HepG2 (cell line): ENCODE data around the gene TEX9. TPM values are rescaled to one million over a fixed set of nuclear protein-coding genes. Genes with fewer than 3 reads are reported as not detected.
A peak's percentile ranks its signal among the peaks of the same experiment; 100 is the strongest.

Experiments
- ATAC-seq: fragments of 200-7000 bp; cut with Tn5 transposase; 3 replicates; pipeline ENCODE4 v1.9.1; 2020; ENCODE audit warnings: mild to moderate bottlenecking, moderate library complexity
- Bru-seq: library from RNA; stranded (reverse); fragments of 400-500 nt; gene quantifications from one replicate; lab custom pipeline; 2021; lab: Mats Ljungman, UMichigan
- BruChase-seq, 2 experiments: library from RNA; stranded (reverse); fragments of 400-500 nt; gene quantifications; one replicate each; lab custom pipeline; 2021; lab: Mats Ljungman, UMichigan
- BruUV-seq: library from RNA; stranded (reverse); fragments of 400-500 nt; replicated peaks from 2 replicates; lab custom pipeline; 2021; lab: Mats Ljungman, UMichigan
- CTCF ChIA-PET: fragments of 300-600 bp; formaldehyde crosslinking; extraction: SDS; loops from one replicate; lab custom pipeline; 2021; ENCODE audit warnings: low total read pairs, inconsistent platforms, low intra/inter-chr PET ratio; lab: Yijun Ruan, JAX
- POLR2A ChIA-PET: fragments of 350-600 bp; sonication (Branson Sonifier 250); formaldehyde crosslinking; loops from one replicate; lab custom pipeline; 2020; ENCODE audit warnings: antibody characterized with exemption, inconsistent platforms; lab: Yijun Ruan, JAX
- DNase-seq: peaks from one replicate; pipeline ENCODE4 v3.0.0-alpha.2; 2015; ENCODE audit warnings: low spot score
- FAIRE-seq: peaks from 3 replicates; lab custom pipeline; 2011; peaks lifted over from hg19 to GRCh38; lab: Jason Lieb, UNC
- H2AFZ ChIP-seq: one replicate; pipeline ENCODE4 v1.6.1; 2011; ENCODE audit warnings: low read length, inconsistent platforms
- H3K27ac ChIP-seq: fragments of 300-600 bp; 3 replicates; pipeline ENCODE4 v1.8.0; 2011; ENCODE audit warnings: mixed run types, mild to moderate bottlenecking, mixed read lengths, low read length, inconsistent platforms; ENCODE audit not compliant: insufficient read depth; ENCODE audit errors: extremely low read length
- H3K27me3 ChIP-seq, 2 experiments: fragments of 200-600 bp in 1 of 2; 2 replicates in 1 of 2; 3 replicates in 1 of 2; pipeline versions ENCODE4 v1.6.0 to v1.8.0; 2011; ENCODE audit warnings: low read length in 2 of 2, mild to moderate bottlenecking in 2 of 2, moderate library complexity in 2 of 2, inconsistent platforms in 1 of 2; ENCODE audit not compliant: insufficient read depth in 2 of 2, control insufficient read depth in 1 of 2
- H3K36me3 ChIP-seq, 2 experiments: fragments of 200-600 bp in 1 of 2; replicated peaks in 1 of 2; 2 replicates in 1 of 2; 3 replicates in 1 of 2; pipeline versions ENCODE4 v1.5.1 to v1.8.0; 2011; ENCODE audit warnings: low read length in 2 of 2, inconsistent platforms in 1 of 2; ENCODE audit not compliant: insufficient read depth in 2 of 2, control insufficient read depth in 1 of 2
- H3K4me1 ChIP-seq: 2 replicates; pipeline ENCODE4 v1.5.1; 2012; ENCODE audit warnings: low read length, inconsistent platforms; ENCODE audit not compliant: insufficient read depth
- H3K4me2 ChIP-seq: 2 replicates; pipeline ENCODE4 v1.6.0; 2011; ENCODE audit warnings: low read depth, low read length, inconsistent platforms
- H3K4me3 ChIP-seq, 3 experiments: fragments of 200-600 bp in 1 of 3; sonication (generic), shearing (Covaris generic) in 1 of 3; replicated peaks in 1 of 3; 2 replicates each; pipeline ENCODE4 v1.5.1; 2011 to 2016; ENCODE audit warnings: low read length in 3 of 3, inconsistent platforms in 2 of 3, low read depth in 2 of 3, mild to moderate bottlenecking in 2 of 3, control low read depth in 1 of 3, mixed read lengths in 1 of 3; ENCODE audit not compliant: insufficient read depth in 1 of 3
- H3K79me2 ChIP-seq: one replicate; pipeline ENCODE4 v1.6.1; 2011; ENCODE audit warnings: low read length, inconsistent platforms; ENCODE audit not compliant: insufficient read depth
- H3K9ac ChIP-seq: 2 replicates; pipeline ENCODE4 v1.6.0; 2011; ENCODE audit warnings: mild to moderate bottlenecking, low read depth, low read length, inconsistent platforms; ENCODE audit not compliant: insufficient read depth
- H3K9me3 ChIP-seq: 2 replicates; pipeline ENCODE4 v1.5.1; 2012; ENCODE audit warnings: mild to moderate bottlenecking, low read length
- H4K20me1 ChIP-seq: 2 replicates; pipeline ENCODE4 v1.6.0; 2011; ENCODE audit warnings: inconsistent platforms, mild to moderate bottlenecking, low read length, moderate library complexity; ENCODE audit not compliant: insufficient read depth
- CBFB ChIP-seq: sonication (generic); formaldehyde crosslinking; IDR thresholded peaks from 2 replicates; pipeline ENCODE4 v1.4.0; 2020; ENCODE audit warnings: missing genetic modification reagents
- FOXA3 ChIP-seq: IDR thresholded peaks from 2 replicates; pipeline ENCODE4 v1.6.1; 2016; ENCODE audit warnings: missing genetic modification reagents, missing compliant biosample characterization
- KDM6A ChIP-seq: IDR thresholded peaks from 2 replicates; pipeline ENCODE4 v1.6.1; 2016; ENCODE audit warnings: low read depth
- MYC ChIP-seq: sonication (generic); formaldehyde crosslinking; IDR thresholded peaks from 2 replicates; pipeline ENCODE4 v1.9.0; 2021; ENCODE audit warnings: missing genetic modification reagents, borderline replicate concordance
- PAWR ChIP-seq: sonication (generic); formaldehyde crosslinking; IDR thresholded peaks from 2 replicates; pipeline ENCODE4 v1.4.0; 2020; ENCODE audit warnings: missing genetic modification reagents, mild to moderate bottlenecking, borderline replicate concordance
- USF2 ChIP-seq, 2 experiments: sonication (generic) in 1 of 2; formaldehyde crosslinking in 1 of 2; IDR thresholded peaks; 2 replicates each; pipeline versions ENCODE4 v1.5.1 to v1.6.1; 2011 to 2020; ENCODE audit warnings: borderline replicate concordance in 1 of 2, low read depth in 1 of 2, low read length in 1 of 2, mild to moderate bottlenecking in 1 of 2, missing genetic modification reagents in 1 of 2, moderate library complexity in 1 of 2
- ZFY ChIP-seq: sonication (generic); formaldehyde crosslinking; IDR thresholded peaks from 2 replicates; pipeline ENCODE4 v1.4.0; 2020; ENCODE audit warnings: missing genetic modification reagents
- ZIK1 ChIP-seq: sonication (generic); formaldehyde crosslinking; IDR thresholded peaks from 2 replicates; pipeline ENCODE4 v1.5.0; 2020; ENCODE audit warnings: mild to moderate bottlenecking, low read depth, missing genetic modification reagents, borderline replicate concordance
- ZNF550 ChIP-seq: sonication (generic); formaldehyde crosslinking; IDR thresholded peaks from 2 replicates; pipeline ENCODE4 v1.4.0; 2020; ENCODE audit warnings: mild to moderate bottlenecking, missing genetic modification reagents, borderline replicate concordance
- ZNF75D ChIP-seq: sonication (generic); formaldehyde crosslinking; IDR thresholded peaks from 2 replicates; pipeline ENCODE4 v1.8.1; 2023; ENCODE audit warnings: missing genetic modification reagents, mild to moderate bottlenecking, borderline replicate concordance
- ZNF781 ChIP-seq: sonication (generic); formaldehyde crosslinking; IDR thresholded peaks from 2 replicates; pipeline ENCODE4 v1.5.1; 2020; ENCODE audit warnings: borderline replicate concordance, mild to moderate bottlenecking, missing genetic modification reagents; ENCODE audit errors: not compliant biosample characterization
- WGBS: methylation state at CpG from one replicate; pipeline ENCODE4 v1.1.6; 2017; ENCODE audit warnings: low lambda C conversion rate; 5-methylcytosine and 5-hydroxymethylcytosine counted together
- in situ Hi-C: cut with HindIII; loops from 2 replicates; pipeline ENCODE4 v1.10.0; 2017; ENCODE audit warnings: low pct_unique_long_range_greater_than_20kb; ENCODE audit not compliant: extremely low pct_ligation_motif_present
- intact Hi-C: fragments of 100-400 bp; cut with micrococcal nuclease; formaldehyde crosslinking; loops from one replicate; pipeline ENCODE4 v1.10.0; 2022; ENCODE audit not compliant: unreplicated experiment
- long read RNA-seq, 2 experiments: library from RNA in 1 of 2; library from polyadenylated mRNA in 1 of 2; stranded (forward) in 1 of 2; unstranded in 1 of 2; transcript quantifications; one replicate each; pipeline ENCODE4 v2.0.0, GENCODE V29; 2019 to 2022
- polyA minus RNA-seq, 3 experiments: library from RNA; depleted of rRNA, polyadenylated mRNA; stranded (reverse); fragments of >200 nt; gene quantifications; 2 replicates each; pipeline ENCODE4 v1.2.3, GENCODE V29; 2011; ENCODE audit warnings: low replicate concordance in 1 of 3
- polyA plus RNA-seq, 8 experiments: library from polyadenylated mRNA; depleted of rRNA in 3 of 8; stranded (reverse) in 7 of 8; unstranded in 1 of 8; fragments of >200 nt; fragmentation: Illumina TruSeq in 4 of 8; extraction: Trizol in 4 of 8; gene quantifications; 2 replicates each; pipeline versions ENCODE4 v1.2.1 to v1.2.3, GENCODE V29; 2011 to 2016; ENCODE audit warnings: low read depth in 4 of 8, missing spikeins in 1 of 8, mixed read lengths in 1 of 8; ENCODE audit not compliant: insufficient read depth in 1 of 8
- total RNA-seq, 5 experiments: library from RNA; depleted of rRNA; stranded (reverse); fragments of >200 nt; fragmentation: Illumina TruSeq; extraction: Trizol; gene quantifications; 2 replicates each; pipeline ENCODE4 v1.2.3, GENCODE V29; 2016; ENCODE audit warnings: low read depth in 1 of 5
- TF ChIP-seq, protein P1 (sequence below): IDR thresholded peaks from 2 replicates; pipeline ENCODE4 v1.6.1; 2012; ENCODE audit warnings: low read length, improper control_type of control experiment

TEX9 gene
- total RNA-seq (2016; rRNA removed; fragmentation: Illumina TruSeq; extraction: Trizol) (6.9 and 7.2 TPM in 2 replicates), polyA plus RNA-seq (2011; rRNA removed) (0.65 and 0.82 TPM in 2 replicates), polyA minus RNA-seq (2011; rRNA and poly(A)+ RNA removed; ENCODE audit: low replicate concordance) (2.0 and 12.1 TPM in 2 replicates), Bru-seq, nascent RNA (percentile 46 among the genes with signal in this experiment), BruChase-seq, experiment 1, labeled RNA remaining after a 6-hour chase (percentile 44 among the genes with signal in this experiment), BruChase-seq, experiment 2, labeled RNA remaining after a 2-hour chase (percentile 52 among the genes with signal in this experiment)
- 9.1 and 10.2 TPM in 2 replicates for total RNA-seq (2016; cell fraction: cytosol; rRNA removed; fragmentation: Illumina TruSeq; extraction: Trizol; ENCODE audit: low read depth)
- total RNA-seq (2016; cell fraction: insoluble cytoplasmic fraction; rRNA removed; fragmentation: Illumina TruSeq; extraction: Trizol): 6.8 and 6.9 TPM in 2 replicates
- 4.8 and 5.3 TPM in 2 replicates for total RNA-seq (2016; cell fraction: membrane; rRNA removed; fragmentation: Illumina TruSeq; extraction: Trizol)
- total RNA-seq (2016; cell fraction: nucleus; rRNA removed; fragmentation: Illumina TruSeq; extraction: Trizol): 13.3 and 15.8 TPM in 2 replicates
- 0.46 TPM in 2 replicates for polyA plus RNA-seq (2011; cell fraction: cytosol; rRNA removed)
- polyA plus RNA-seq (2011; cell fraction: nucleus; rRNA removed): 1.4 and 1.6 TPM in 2 replicates
- 1.5 and 2.3 TPM in 2 replicates for polyA plus RNA-seq (2012)
- polyA plus RNA-seq (2016; cell fraction: cytosol; fragmentation: Illumina TruSeq; extraction: Trizol; ENCODE audit: low read depth): 0.65 and 0.96 TPM in 2 replicates
- polyA plus RNA-seq (2016; cell fraction: insoluble cytoplasmic fraction; fragmentation: Illumina TruSeq; extraction: Trizol; ENCODE audit: low read depth): 8.6 and 9.1 TPM in 2 replicates
- 1.9 and 2.3 TPM in 2 replicates for polyA plus RNA-seq (2016; cell fraction: membrane; fragmentation: Illumina TruSeq; extraction: Trizol; ENCODE audit: low read depth)
- polyA plus RNA-seq (2016; cell fraction: nucleus; fragmentation: Illumina TruSeq; extraction: Trizol; ENCODE audit: insufficient read depth, low read depth): 7.3 and 7.5 TPM in 2 replicates
- 0.44 and 0.79 TPM in 2 replicates for polyA minus RNA-seq (2011; cell fraction: cytosol; rRNA and poly(A)+ RNA removed)
- polyA minus RNA-seq (2011; cell fraction: nucleus; rRNA and poly(A)+ RNA removed): 14.3 and 23.4 TPM in 2 replicates
- long read RNA-seq, experiment 1, partial matches to known transcripts: 1 of 1 reads
- long read RNA-seq, experiment 1, other reads (novel, unspliced or antisense): 0 of 1 reads
- long read RNA-seq, experiment 2, partial matches to known transcripts: 0 of 3 reads
- long read RNA-seq, experiment 2, other reads (novel, unspliced or antisense): 3 of 3 reads

DNA sequence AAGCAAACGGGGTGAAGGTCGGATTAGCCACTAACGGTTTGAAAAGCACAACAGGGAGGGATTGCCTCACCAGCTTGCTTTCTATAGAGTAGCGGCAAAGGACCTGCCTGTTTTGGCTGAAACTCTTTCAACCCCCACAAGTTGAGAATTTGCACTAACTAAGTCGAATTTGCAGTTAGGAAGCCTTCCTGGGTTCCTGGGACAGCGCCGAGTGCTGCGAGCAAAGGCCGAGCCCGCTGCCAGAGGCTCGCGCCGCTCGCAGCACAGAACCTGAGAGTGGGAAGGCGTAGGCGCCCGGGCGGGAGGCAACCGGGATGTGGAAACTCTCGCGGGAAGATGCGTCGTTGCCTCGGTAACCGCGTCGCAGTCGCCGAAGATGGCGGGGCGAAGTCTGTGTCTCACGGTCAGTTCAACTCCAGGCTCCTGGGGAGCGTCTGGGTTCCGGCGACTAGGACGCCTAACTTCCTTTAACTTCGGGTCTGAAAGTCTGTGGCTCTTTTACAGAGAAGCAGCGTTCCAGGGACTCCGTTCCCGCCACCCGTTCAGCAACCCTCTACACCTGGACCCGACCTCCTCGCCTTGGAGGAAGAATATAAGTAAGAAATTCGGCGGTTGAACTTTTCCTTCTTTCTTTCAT lies at the start of gene TEX9:
TSS of gene TEX9 (plus strand) at position 352 of the 637 bp plus-strand sequence. CDS start at position 377, 25 bp downstream.
- in situ Hi-C loops (no loop called here), intact Hi-C loops (no loop called here)
- TF ChIP-seq ZNF75D (CRISPR knock-in tag) (no peak), ZFY (CRISPR knock-in tag) (peak; percentile 50; the same call in 1 of the 2 replicates), PAWR (CRISPR knock-in tag) (no peak), USF2 (IDR thresholded peaks at IDR 0.05; ENCODE audit: low read depth, low read length) (no peak), USF2 (CRISPR knock-in tag; IDR thresholded peaks at IDR 0.05; ENCODE audit: borderline replicate concordance) (no peak), ZNF781 (no peak), CBFB (no peak), ZNF550 (CRISPR knock-in tag) (no peak), FOXA3 (CRISPR knock-in tag) (no peak), ZIK1 (CRISPR knock-in tag) (no peak), MYC (CRISPR knock-in tag) (no peak; the same call in 1 of the 2 replicates), KDM6A (CRISPR knock-in tag) (no peak)
- TF ChIP-seq, protein P1, sequence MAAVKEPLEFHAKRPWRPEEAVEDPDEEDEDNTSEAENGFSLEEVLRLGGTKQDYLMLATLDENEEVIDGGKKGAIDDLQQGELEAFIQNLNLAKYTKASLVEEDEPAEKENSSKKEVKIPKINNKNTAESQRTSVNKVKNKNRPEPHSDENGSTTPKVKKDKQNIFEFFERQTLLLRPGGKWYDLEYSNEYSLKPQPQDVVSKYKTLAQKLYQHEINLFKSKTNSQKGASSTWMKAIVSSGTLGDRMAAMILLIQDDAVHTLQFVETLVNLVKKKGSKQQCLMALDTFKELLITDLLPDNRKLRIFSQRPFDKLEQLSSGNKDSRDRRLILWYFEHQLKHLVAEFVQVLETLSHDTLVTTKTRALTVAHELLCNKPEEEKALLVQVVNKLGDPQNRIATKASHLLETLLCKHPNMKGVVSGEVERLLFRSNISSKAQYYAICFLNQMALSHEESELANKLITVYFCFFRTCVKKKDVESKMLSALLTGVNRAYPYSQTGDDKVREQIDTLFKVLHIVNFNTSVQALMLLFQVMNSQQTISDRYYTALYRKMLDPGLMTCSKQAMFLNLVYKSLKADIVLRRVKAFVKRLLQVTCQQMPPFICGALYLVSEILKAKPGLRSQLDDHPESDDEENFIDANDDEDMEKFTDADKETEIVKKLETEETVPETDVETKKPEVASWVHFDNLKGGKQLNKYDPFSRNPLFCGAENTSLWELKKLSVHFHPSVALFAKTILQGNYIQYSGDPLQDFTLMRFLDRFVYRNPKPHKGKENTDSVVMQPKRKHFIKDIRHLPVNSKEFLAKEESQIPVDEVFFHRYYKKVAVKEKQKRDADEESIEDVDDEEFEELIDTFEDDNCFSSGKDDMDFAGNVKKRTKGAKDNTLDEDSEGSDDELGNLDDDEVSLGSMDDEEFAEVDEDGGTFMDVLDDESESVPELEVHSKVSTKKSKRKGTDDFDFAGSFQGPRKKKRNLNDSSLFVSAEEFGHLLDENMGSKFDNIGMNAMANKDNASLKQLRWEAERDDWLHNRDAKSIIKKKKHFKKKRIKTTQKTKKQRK: no peak

More for the DNA sequence above, at the start of gene TEX9:
- no peaks in the 10 kb centered on the region for H3K36me3 ChIP-seq
- ATAC-seq: peak; percentile 100
- no peaks in the 10 kb centered on the region for H3K9me3 ChIP-seq
- DNase-seq: peak; percentile 69
- H4K20me1 ChIP-seq: no peaks in the 10 kb centered on the region
- FAIRE-seq: peak; percentile 64
- under 1% methylated on average over 17 of the region's 45 CpGs for WGBS
- H3K4me2 ChIP-seq: peak within 1 kb of the TSS; percentile 84
- CTCF ChIA-PET: interaction anchor here (1.1 kb wide), 1 partner anchor 120 kb away, joined by 4 read pairs; no protein-coding TSS in a partner anchor
- H3K27me3 ChIP-seq: no peaks in the 10 kb centered on the region; a peak in 1 of 5 replicates
- H2AFZ ChIP-seq: peak within 1 kb of the TSS; percentile 92
- H3K79me2 ChIP-seq: no peaks in the 10 kb centered on the region
- H3K4me3 ChIP-seq: peak within 1 kb of the TSS; percentile 72 to 86 (median 78)
- no TSS peak for BruUV-seq
- POLR2A ChIA-PET: no interaction called here
- peak within 1 kb of the TSS; percentile 55 for H3K27ac ChIP-seq
- H3K9ac ChIP-seq: peak within 1 kb of the TSS; percentile 74
- peaks cover 21% of the 10 kb centered on the region for H3K4me1 ChIP-seq
